GM23248 (cell line): ENCODE measurements around the gene FAT3. TPM values are rescaled to one million over a fixed set of nuclear protein-coding genes. Genes with fewer than 3 reads are reported as not detected.
A peak's percentile ranks its signal among the peaks of the same experiment; 100 is the strongest.

Source experiments
- DNase-seq: peaks from one replicate; pipeline ENCODE4 v3.0.0-alpha.2; 2015
- H2AFZ ChIP-seq: fragments of 200-600 bp; sonication (generic); 2 replicates; pipeline ENCODE4 v1.6.1; 2016; ENCODE audit warnings: antibody characterized with exemption
- H3F3A ChIP-seq: fragments of 200-600 bp; sonication (generic); 2 replicates; pipeline ENCODE4 v1.6.1; 2016; ENCODE audit warnings: mild to moderate bottlenecking, antibody characterized with exemption, mixed run types; ENCODE audit not compliant: insufficient read depth
- H3K27ac ChIP-seq: fragments of 200-600 bp; sonication (generic); 2 replicates; pipeline ENCODE4 v1.5.1; 2016; ENCODE audit warnings: mild to moderate bottlenecking
- H3K27me3 ChIP-seq: fragments of 200-600 bp; sonication (generic); replicated peaks from 2 replicates; pipeline ENCODE4 v1.6.1; 2016; ENCODE audit warnings: mild to moderate bottlenecking; ENCODE audit not compliant: insufficient read depth
- H3K36me3 ChIP-seq: fragments of 200-600 bp; sonication (generic); 2 replicates; pipeline ENCODE4 v1.6.1; 2016; ENCODE audit warnings: low read depth, mild to moderate bottlenecking
- H3K4me1 ChIP-seq: fragments of 200-600 bp; sonication (generic); 2 replicates; pipeline ENCODE4 v1.6.1; 2016; ENCODE audit warnings: mild to moderate bottlenecking; ENCODE audit not compliant: insufficient read depth
- H3K4me2 ChIP-seq: fragments of 200-600 bp; sonication (generic); one replicate; pipeline ENCODE4 v1.6.1; 2016; ENCODE audit warnings: mild to moderate bottlenecking; ENCODE audit not compliant: unreplicated experiment
- H3K4me3 ChIP-seq: fragments of 200-600 bp; sonication (generic); 2 replicates; pipeline ENCODE4 v1.5.1; 2016; ENCODE audit warnings: mild to moderate bottlenecking
- H3K79me2 ChIP-seq: fragments of 200-600 bp; sonication (generic); 2 replicates; pipeline ENCODE4 v1.6.1; 2016; ENCODE audit warnings: mild to moderate bottlenecking; ENCODE audit not compliant: insufficient read depth
- H3K9ac ChIP-seq: fragments of 200-600 bp; sonication (generic); 2 replicates; pipeline ENCODE4 v1.6.1; 2016; ENCODE audit warnings: mild to moderate bottlenecking
- H3K9me2 ChIP-seq: fragments of 200-600 bp; sonication (generic); 2 replicates; pipeline ENCODE4 v1.6.1; 2016; ENCODE audit warnings: mixed run types, mild to moderate bottlenecking, moderate library complexity; ENCODE audit not compliant: insufficient read depth
- H3K9me3 ChIP-seq: fragments of 200-600 bp; sonication (generic); one replicate; pipeline ENCODE4 v1.6.1; 2017; ENCODE audit warnings: low read depth
- H4K20me1 ChIP-seq: fragments of 200-600 bp; sonication (generic); 2 replicates; pipeline ENCODE4 v1.6.0; 2016; ENCODE audit not compliant: insufficient read depth
- EZH2 ChIP-seq: fragments of 200-600 bp; sonication (generic); IDR thresholded peaks from 2 replicates; pipeline ENCODE4 v1.6.1; 2018; ENCODE audit warnings: antibody characterized with exemption, mild to moderate bottlenecking; ENCODE audit not compliant: insufficient read depth, poor library complexity, severe bottlenecking
- EZH2phosphoT487 ChIP-seq: fragments of 200-600 bp; sonication (generic); IDR thresholded peaks from 2 replicates; pipeline ENCODE4 v1.6.1; 2018; ENCODE audit warnings: antibody characterized with exemption, moderate library complexity, mild to moderate bottlenecking, low read depth; ENCODE audit not compliant: insufficient read depth
- WGBS, 2 experiments: methylation state at CpG; one replicate each; pipeline ENCODE4 v1.1.6; 2015 to 2017; ENCODE audit warnings: low lambda C conversion rate in 2 of 2, low coverage in 1 of 2; ENCODE audit errors: missing lambda C conversion rate in 2 of 2; 5-methylcytosine and 5-hydroxymethylcytosine counted together
- in situ Hi-C: fragments of 300-500 bp; cut with MboI; formaldehyde crosslinking; loops from 2 replicates; pipeline ENCODE4 v1.15.0; 2020
- polyA plus RNA-seq: library from polyadenylated mRNA; unstranded; fragments of >200 nt; fragmentation: Nextera tagmentation; extraction: Ambion mirVana; gene quantifications from 2 replicates; pipeline ENCODE4 v1.2.1, GENCODE V29; 2016
- total RNA-seq: library from RNA; depleted of rRNA; stranded (reverse); fragments of >200 nt; shearing (Covaris generic); gene quantifications from 2 replicates; pipeline ENCODE4 v1.2.3, GENCODE V29; 2014

The FAT3 gene
- total and polyA plus RNA-seq, 2 experiments from 2014 or later, result 0.19 to 1.9 TPM

DNA sequence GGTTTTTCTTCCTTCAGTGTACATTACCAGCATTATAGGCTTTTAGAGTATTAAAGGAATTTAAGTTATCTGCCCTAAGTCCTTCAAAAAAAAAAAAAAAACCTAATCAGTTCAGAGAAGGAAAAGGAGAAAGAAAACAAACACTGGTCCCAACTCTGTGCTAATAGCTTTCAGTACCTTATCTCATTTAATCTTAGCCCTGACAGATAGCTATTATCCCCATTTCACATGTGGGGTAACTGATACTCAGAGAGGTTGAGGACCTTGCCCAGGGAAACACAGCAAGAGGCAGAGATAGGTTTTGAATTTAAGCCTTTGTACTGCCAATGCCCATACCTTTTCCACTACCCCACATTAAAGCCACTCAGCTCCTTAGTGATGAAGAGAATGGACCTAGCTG lies 43.4 kb downstream of the FAT3 start:
- no peak overlapping the region for H2AFZ ChIP-seq
- in situ Hi-C loops, result no loop called here
- no peak for DNase-seq
- H4K20me1 ChIP-seq, result no peaks in the 10 kb centered on the region
- no peaks in the 10 kb centered on the region for H3K9me2 ChIP-seq
- no peak overlapping the region for H3K4me3 ChIP-seq
- H3K79me2 ChIP-seq, result no peaks in the 10 kb centered on the region
- TF ChIP-seq EZH2, result no peak
- TF ChIP-seq EZH2phosphoT487, result no peak
- no peaks in the 10 kb centered on the region for H3K36me3 ChIP-seq
- peaks cover 12% of the 10 kb centered on the region for H3F3A ChIP-seq
- no peaks in the 10 kb centered on the region for H3K9me3 ChIP-seq
- no peaks in the 10 kb centered on the region for H3K27me3 ChIP-seq
- H3K4me1 ChIP-seq, result peaks cover 27% of the 10 kb centered on the region
- H3K27ac ChIP-seq, result no peak overlapping the region
- no peak overlapping the region for H3K4me2 ChIP-seq
- no peak overlapping the region for H3K9ac ChIP-seq

DNA sequence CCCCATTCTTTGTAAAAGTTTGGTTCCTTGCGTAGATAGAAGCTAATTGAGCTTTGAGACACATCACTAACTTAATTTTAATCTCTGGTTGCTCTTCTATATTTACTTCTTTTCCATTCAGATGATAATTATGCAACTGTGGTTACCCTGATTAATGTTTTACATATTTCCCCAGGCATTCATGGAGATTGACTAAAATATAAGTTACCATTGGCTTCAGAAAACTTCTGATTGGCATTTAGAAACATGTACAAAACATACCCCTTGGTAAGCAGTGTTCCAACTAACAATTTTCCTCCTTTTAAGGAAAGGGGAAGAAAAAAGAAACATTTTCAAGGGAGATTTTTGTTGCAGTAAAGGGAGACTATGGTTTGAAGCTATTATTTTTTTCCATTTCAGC lies 43.9 kb downstream of the FAT3 start:
- H4K20me1 ChIP-seq, result no peaks in the 10 kb centered on the region
- no peaks in the 10 kb centered on the region for H3K36me3 ChIP-seq
- peaks cover 12% of the 10 kb centered on the region for H3F3A ChIP-seq
- no peak overlapping the region for H3K9ac ChIP-seq
- DNase-seq, result peak; percentile 15
- 86 to 95% methylated on average over 1 of the region's 1 CpG for WGBS, 2 experiments
- no peaks in the 10 kb centered on the region for H3K9me3 ChIP-seq
- peak overlapping the region; percentile 16; the same call in 1 of the 2 replicates for H3K4me3 ChIP-seq
- TF ChIP-seq EZH2phosphoT487, result no peak
- TF ChIP-seq EZH2, result no peak
- H3K27ac ChIP-seq, result peak overlapping the region; percentile 35
- H3K27me3 ChIP-seq, result no peaks in the 10 kb centered on the region
- peak overlapping the region; percentile 52 for H3K4me2 ChIP-seq
- no peaks in the 10 kb centered on the region for H3K9me2 ChIP-seq
- H2AFZ ChIP-seq, result peak overlapping the region; percentile 31
- peaks cover 27% of the 10 kb centered on the region for H3K4me1 ChIP-seq
- in situ Hi-C loops, result no loop called here
- H3K79me2 ChIP-seq, result no peaks in the 10 kb centered on the region

DNA sequence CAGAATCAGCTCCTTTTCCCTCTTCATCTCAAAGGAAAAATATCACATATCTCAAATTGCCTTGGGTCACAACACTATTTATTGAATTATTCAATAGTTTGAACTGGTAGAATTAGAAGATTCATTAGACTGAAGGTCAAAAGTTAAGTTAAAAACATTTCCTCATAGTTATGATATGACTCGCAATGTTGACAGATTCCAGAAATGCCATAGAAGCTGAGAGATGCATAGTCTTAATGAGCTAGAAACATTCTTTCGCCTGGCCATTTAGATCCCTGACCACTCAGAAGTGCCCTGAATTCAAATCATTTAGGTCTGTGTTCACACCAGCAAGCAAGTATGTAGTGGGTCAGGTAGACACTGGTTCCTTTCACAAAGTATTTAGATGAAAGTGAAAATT lies 44.4 kb downstream of the FAT3 start:
- Histone ChIP-seq H3K27ac (peak overlapping the region; percentile 35), H3K4me1 (peaks cover 27% of the 10 kb centered on the region), H3K27me3 (no peaks in the 10 kb centered on the region), H4K20me1 (no peaks in the 10 kb centered on the region), H2AFZ (peak overlapping the region; percentile 31), H3K4me3 (peak overlapping the region; percentile 16; the same call in 1 of the 2 replicates), H3K79me2 (no peaks in the 10 kb centered on the region), H3F3A (peaks cover 12% of the 10 kb centered on the region), H3K4me2 (peak overlapping the region; percentile 52), H3K9me3 (no peaks in the 10 kb centered on the region), H3K9me2 (no peaks in the 10 kb centered on the region), H3K9ac (no peak overlapping the region), H3K36me3 (no peaks in the 10 kb centered on the region)
- 41 to 51% methylated on average over 2 of the region's 2 CpGs for WGBS, 2 experiments
- no peak for TF ChIP-seq EZH2
- TF ChIP-seq EZH2phosphoT487, result no peak
- DNase-seq, result peak; percentile 64
- in situ Hi-C loops, result no loop called here

DNA sequence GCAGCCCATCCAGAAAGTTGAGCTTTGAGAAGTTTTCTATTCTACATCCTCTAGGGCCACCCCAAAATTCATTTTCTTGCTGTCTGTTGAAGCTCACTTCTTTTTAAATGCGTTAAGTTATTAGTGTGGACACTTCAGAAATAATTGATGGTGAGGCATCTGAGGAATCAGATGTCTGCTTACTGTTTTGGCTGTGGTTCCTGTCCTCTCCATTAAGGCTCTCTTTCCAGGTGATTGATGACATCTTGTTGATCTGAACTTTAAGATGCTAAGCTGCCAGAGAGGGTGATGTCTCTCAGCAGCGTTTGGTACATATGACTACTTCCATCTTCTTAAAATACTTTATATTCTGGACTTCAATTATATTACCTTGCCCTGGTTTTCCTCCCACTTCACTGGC lies 45.2 kb downstream of the FAT3 start:
- Histone ChIP-seq H3K4me1 (peaks cover 27% of the 10 kb centered on the region), H3K27ac (no peak overlapping the region), H3K9ac (no peak overlapping the region), H3F3A (peaks cover 12% of the 10 kb centered on the region), H3K9me3 (no peaks in the 10 kb centered on the region), H3K4me3 (no peak overlapping the region), H2AFZ (0 out of 2 replicates have a peak overlapping the region, but pooled peaks have one; percentile 17), H3K27me3 (no peaks in the 10 kb centered on the region), H3K79me2 (no peaks in the 10 kb centered on the region), H4K20me1 (no peaks in the 10 kb centered on the region), H3K36me3 (no peaks in the 10 kb centered on the region), H3K9me2 (no peaks in the 10 kb centered on the region), H3K4me2 (no peak overlapping the region)
- 61 to 63% methylated on average over 2 of the region's 2 CpGs for WGBS, 2 experiments
- in situ Hi-C loops, result no loop called here
- TF ChIP-seq EZH2phosphoT487, result no peak
- no peak for TF ChIP-seq EZH2
- no peak for DNase-seq

- Histone ChIP-seq H3K4me3 (no peak overlapping the region), H3K27ac (no peak overlapping the region), H3K9me2 (no peaks in the 10 kb centered on the region), H3K9me3 (no peaks in the 10 kb centered on the region), H4K20me1 (no peaks in the 10 kb centered on the region), H2AFZ (no peak overlapping the region), H3K79me2 (no peaks in the 10 kb centered on the region), H3K27me3 (no peaks in the 10 kb centered on the region), H3K4me2 (no peak overlapping the region), H3F3A (peaks cover 12% of the 10 kb centered on the region), H3K9ac (no peak overlapping the region), H3K4me1 (peaks cover 41% of the 10 kb centered on the region), H3K36me3 (no peaks in the 10 kb centered on the region)
- no peak for DNase-seq
- WGBS, 2 experiments, result 72 to 77% methylated on average over 3 of the region's 3 CpGs
- in situ Hi-C loops, result no loop called here
- TF ChIP-seq EZH2 (no peak), EZH2phosphoT487 (no peak)
These were observed 48.0 kb downstream of the FAT3 start for GRCh38 chr11:92272651-92273050.
